Gastrocnemius medialis (tissue), 4 donors: ENCODE results near the gene RIOX2. TPM values are rescaled to one million over a fixed set of nuclear protein-coding genes. Genes with fewer than 3 reads are reported as not detected.

ENCODE experiments used
- ATAC-seq, 2 donors: fragments of 150-250 bp; one replicate each; pipeline ENCODE4 v1.9.1; 2016
- DNase-seq, 2 donors: peaks; one replicate each; pipeline ENCODE4 v3.0.0-alpha.2; 2019
- H3K27ac ChIP-seq, 4 donors: fragments of 200-600 bp; sonication (generic); 1 replicate in 1 of 4; 2 replicates in 3 of 4; pipeline ENCODE4 v1.5.1; 2016 to 2018; ENCODE audit warnings: mild to moderate bottlenecking in 2 of 4, moderate library complexity in 1 of 4
- H3K27me3 ChIP-seq, 3 donors: fragments of 200-600 bp; sonication (generic) in 2 of 3; 1 replicate in 1 of 3; 2 replicates in 2 of 3; pipeline versions ENCODE4 v1.5.1 to v1.6.0; 2016 to 2019; ENCODE audit warnings: mild to moderate bottlenecking in 1 of 3, moderate library complexity in 1 of 3
- H3K36me3 ChIP-seq, 2 donors: fragments of 200-600 bp; sonication (generic) in 1 of 2; one replicate each; pipeline ENCODE4 v1.5.1; 2017 to 2018
- H3K4me1 ChIP-seq, 2 donors: fragments of 200-600 bp; sonication (generic) in 1 of 2; one replicate each; pipeline ENCODE4 v1.5.1; 2016 to 2017; ENCODE audit warnings: mild to moderate bottlenecking in 2 of 2
- H3K4me3 ChIP-seq, 4 donors: fragments of 200-600 bp; sonication (generic) in 3 of 4; 1 replicate in 1 of 4; 2 replicates in 3 of 4; pipeline ENCODE4 v1.5.1; 2016 to 2019; ENCODE audit warnings: mild to moderate bottlenecking in 2 of 4
- H3K9me3 ChIP-seq, 3 donors: fragments of 200-600 bp; sonication (generic) in 2 of 3; 1 replicate in 1 of 3; 2 replicates in 2 of 3; pipeline ENCODE4 v1.5.1; 2016 to 2019
- CTCF ChIP-seq, 5 experiments: fragments of 450-650 bp in 3 of 5; fragments of 200-600 bp in 2 of 5; sonication (generic) in 2 of 5; IDR thresholded peaks in 4 of 5; conservative IDR thresholded peaks in 1 of 5; 1 replicate in 4 of 5; 2 replicates in 1 of 5; pipeline ENCODE4 v1.5.1; 2016 to 2019; ENCODE audit warnings: antibody characterized with exemption in 5 of 5, mild to moderate bottlenecking in 3 of 5, moderate library complexity in 3 of 5
- POLR2A ChIP-seq, 2 donors: fragments of 450-650 bp; IDR thresholded peaks; one replicate each; pipeline ENCODE4 v1.6.1; 2017; ENCODE audit warnings: antibody characterized with exemption in 2 of 2, mild to moderate bottlenecking in 2 of 2, moderate library complexity in 2 of 2
- in situ Hi-C, 4 donors: fragments of 200-750 bp; cut with MboI; loops; one replicate each; pipeline versions ENCODE4 v1.15.0 to v1.8.0; 2017; ENCODE audit warnings: low sequenced_read_pairs in 4 of 4
- intact Hi-C: fragments of 100-400 bp; cut with DNase I; formaldehyde crosslinking; loops from one replicate; pipeline ENCODE4 v1.15.1; 2023; ENCODE audit warnings: low total_unique reads
- total RNA-seq, 4 donors: library from RNA; depleted of rRNA; stranded (reverse); fragments of >200 nt; gene quantifications; one replicate each; pipeline versions ENCODE4 v1.1.0 to v1.2.3, GENCODE V29; 2016

Gene RIOX2
- total RNA-seq, 4 donors from 2014 or later = 27.4 to 57.3 (median 49.6) TPM

- Histone ChIP-seq H3K4me1 (peaks cover 33 to 37% of the 10 kb centered on the region in 2 donors), H3K27me3 (no peaks in the 10 kb centered on the region), H3K4me3 (no peak overlapping the region), H3K36me3 (peaks cover 0 to 42% of the 10 kb centered on the region in 2 donors), H3K27ac (peak overlapping the region; percentile 82 to 86 (median 84)), H3K9me3 (no peaks in the 10 kb centered on the region)
- peak; percentile 89 for DNase-seq
- ATAC-seq = peak; percentile 96 to 98
- in situ Hi-C loops (loop anchor here in 1 of 4 donors (10.0 kb wide), 1 partner anchor 57 kb away; no protein-coding TSS in a partner anchor), intact Hi-C loops (loop anchor here (5.0 to 10.0 kb wide), 3 partner anchors 65 to 1857 kb away; partner anchors contain the start of genes CMSS1 and CRYBG3)
- TF ChIP-seq CTCF (IDR thresholded peaks at IDR 0.05 in 4 of 5, conservative IDR thresholded peaks at IDR 0.05 in 1 of 5) = no peak
- TF ChIP-seq POLR2A (IDR thresholded peaks at IDR 0.05) = peak in 1 of 2 donors; percentile 54
These were observed 14.5 kb downstream of the RIOX2 start for GRCh38 chr3:97957617-97958311.

- no peak for TF ChIP-seq CTCF (IDR thresholded peaks at IDR 0.05 in 4 of 5, conservative IDR thresholded peaks at IDR 0.05 in 1 of 5)
- no peak for TF ChIP-seq POLR2A (IDR thresholded peaks at IDR 0.05)
- no peaks in the 10 kb centered on the region for H3K9me3 ChIP-seq
- no peaks in the 10 kb centered on the region for H3K27me3 ChIP-seq
- H3K4me3 ChIP-seq = no peak overlapping the region
- peaks cover 33 to 37% of the 10 kb centered on the region in 2 donors for H3K4me1 ChIP-seq
- intact Hi-C loops = loop anchor here (5.0 to 10.0 kb wide), 3 partner anchors 66 to 1859 kb away; partner anchors contain the start of genes CMSS1 and CRYBG3
- peaks cover 0 to 39% of the 10 kb centered on the region in 2 donors for H3K36me3 ChIP-seq
- in situ Hi-C loops = loop anchor here in 1 of 4 donors (10.0 kb wide), 1 partner anchor 59 kb away; no protein-coding TSS in a partner anchor
- peak overlapping the region in 2 of 4 donors; percentile 82 to 86 for H3K27ac ChIP-seq
- no peak for DNase-seq
- ATAC-seq = no peak
These were observed 16.2 kb downstream of the RIOX2 start for GRCh38 chr3:97956051-97956450.

- Histone ChIP-seq H3K9me3 (no peaks in the 10 kb centered on the region), H3K36me3 (peaks cover 0 to 42% of the 10 kb centered on the region in 2 donors), H3K4me3 (no peak overlapping the region), H3K27me3 (no peaks in the 10 kb centered on the region), H3K4me1 (peaks cover 22 to 24% of the 10 kb centered on the region in 2 donors), H3K27ac (peak overlapping the region in 2 of 4 donors; percentile 84 to 89)
- DNase-seq = no peak
- in situ Hi-C loops (loop anchor here in 1 of 4 donors (10.0 kb wide), 1 partner anchor 60 kb away; no protein-coding TSS in a partner anchor), intact Hi-C loops (loop anchor here (10.0 kb wide), 1 partner anchor 1860 kb away; the partner anchor contains the start of gene CMSS1)
- no peak for ATAC-seq
- TF ChIP-seq CTCF (IDR thresholded peaks at IDR 0.05 in 4 of 5, conservative IDR thresholded peaks at IDR 0.05 in 1 of 5) = peak in 1 of 5 experiments; percentile 9
- no peak for TF ChIP-seq POLR2A (IDR thresholded peaks at IDR 0.05)
These were observed 17.9 kb downstream of the RIOX2 start for GRCh38 chr3:97954228-97954827.

GRCh38 chr3:97952872-97953271 lies 19.4 kb downstream of the RIOX2 start:
- DNase-seq = no peak
- Histone ChIP-seq H3K27ac (peak overlapping the region; percentile 68 to 89 (median 86)), H3K9me3 (no peaks in the 10 kb centered on the region), H3K36me3 (peaks cover 0 to 56% of the 10 kb centered on the region in 2 donors), H3K4me3 (no peak overlapping the region), H3K27me3 (no peaks in the 10 kb centered on the region), H3K4me1 (peaks cover 14% of the 10 kb centered on the region in 2 donors)
- in situ Hi-C loops = loop anchor here in 1 of 4 donors (10.0 kb wide), 1 partner anchor 62 kb away; no protein-coding TSS in a partner anchor
- no peak for TF ChIP-seq POLR2A (IDR thresholded peaks at IDR 0.05)
- TF ChIP-seq CTCF (IDR thresholded peaks at IDR 0.05 in 4 of 5, conservative IDR thresholded peaks at IDR 0.05 in 1 of 5) = no peak
- intact Hi-C loops = loop anchor here (10.0 kb wide), 1 partner anchor 1862 kb away; the partner anchor contains the start of gene CMSS1
- no peak for ATAC-seq
